ENCODE results near the gene PLCD3. TPM values are rescaled to one million over a fixed set of nuclear protein-coding genes. Genes with fewer than 3 reads are reported as not detected.

The PLCD3 gene
- total and polyA plus RNA-seq, 2 of the 13 experiments (the other 11 are each of a cell fraction or from before 2014, with no cell fraction given) = 11.3 to 39.1 TPM

DNA sequence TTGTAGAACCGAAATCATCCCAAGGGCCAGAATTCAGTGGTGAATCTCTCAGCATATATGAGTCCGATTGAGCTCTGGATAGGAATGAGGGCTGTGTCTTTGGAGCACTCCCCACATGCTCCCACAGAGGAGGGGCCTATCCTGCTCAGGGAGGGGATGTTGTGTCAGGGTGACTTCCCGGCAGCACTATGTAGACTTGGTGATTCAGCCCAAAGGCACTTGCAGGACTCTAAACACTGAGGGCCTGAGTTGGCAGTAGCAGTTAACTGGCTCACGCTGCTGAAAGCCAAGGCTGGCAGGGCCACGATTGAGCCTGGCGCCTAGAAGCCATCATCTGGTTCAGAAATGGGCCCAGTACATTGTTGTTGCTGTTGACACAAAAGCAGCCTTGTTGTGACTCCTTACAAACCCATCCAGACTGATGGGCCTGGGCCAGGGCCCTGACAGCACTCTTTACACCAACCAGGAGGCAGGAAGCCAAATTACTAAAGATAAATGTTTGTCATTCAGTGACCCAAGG lies 39.3 kb downstream of the PLCD3 start (continued):
- TF ChIP-seq FOSL2 (CRISPR knock-in tag; IDR thresholded peaks at IDR 0.05) = peak; percentile 98
- TF ChIP-seq CBX5 (CRISPR knock-in tag; IDR thresholded peaks at IDR 0.05; ENCODE audit: borderline replicate concordance) = peak; percentile 21; the same call in 1 of the 2 replicates
- peak; percentile 24; the same call in 1 of the 2 replicates for TF ChIP-seq GATAD2A (CRISPR knock-in tag; IDR thresholded peaks at IDR 0.05)
- TF ChIP-seq, protein P1, sequence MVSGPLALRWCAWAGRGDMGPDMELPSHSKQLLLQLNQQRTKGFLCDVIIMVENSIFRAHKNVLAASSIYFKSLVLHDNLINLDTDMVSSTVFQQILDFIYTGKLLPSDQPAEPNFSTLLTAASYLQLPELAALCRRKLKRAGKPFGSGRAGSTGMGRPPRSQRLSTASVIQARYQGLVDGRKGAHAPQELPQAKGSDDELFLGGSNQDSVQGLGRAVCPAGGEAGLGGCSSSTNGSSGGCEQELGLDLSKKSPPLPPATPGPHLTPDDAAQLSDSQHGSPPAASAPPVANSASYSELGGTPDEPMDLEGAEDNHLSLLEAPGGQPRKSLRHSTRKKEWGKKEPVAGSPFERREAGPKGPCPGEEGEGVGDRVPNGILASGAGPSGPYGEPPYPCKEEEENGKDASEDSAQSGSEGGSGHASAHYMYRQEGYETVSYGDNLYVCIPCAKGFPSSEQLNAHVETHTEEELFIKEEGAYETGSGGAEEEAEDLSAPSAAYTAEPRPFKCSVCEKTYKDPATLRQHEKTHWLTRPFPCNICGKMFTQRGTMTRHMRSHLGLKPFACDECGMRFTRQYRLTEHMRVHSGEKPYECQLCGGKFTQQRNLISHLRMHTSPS (CRISPR knock-in tag; IDR thresholded peaks at IDR 0.05; ENCODE audit: low read depth) = peak; percentile 80; the same call in 1 of the 2 replicates
- no peak for TF ChIP-seq MED1 (CRISPR knock-in tag; IDR thresholded peaks at IDR 0.05)
- TF ChIP-seq, protein P2, sequence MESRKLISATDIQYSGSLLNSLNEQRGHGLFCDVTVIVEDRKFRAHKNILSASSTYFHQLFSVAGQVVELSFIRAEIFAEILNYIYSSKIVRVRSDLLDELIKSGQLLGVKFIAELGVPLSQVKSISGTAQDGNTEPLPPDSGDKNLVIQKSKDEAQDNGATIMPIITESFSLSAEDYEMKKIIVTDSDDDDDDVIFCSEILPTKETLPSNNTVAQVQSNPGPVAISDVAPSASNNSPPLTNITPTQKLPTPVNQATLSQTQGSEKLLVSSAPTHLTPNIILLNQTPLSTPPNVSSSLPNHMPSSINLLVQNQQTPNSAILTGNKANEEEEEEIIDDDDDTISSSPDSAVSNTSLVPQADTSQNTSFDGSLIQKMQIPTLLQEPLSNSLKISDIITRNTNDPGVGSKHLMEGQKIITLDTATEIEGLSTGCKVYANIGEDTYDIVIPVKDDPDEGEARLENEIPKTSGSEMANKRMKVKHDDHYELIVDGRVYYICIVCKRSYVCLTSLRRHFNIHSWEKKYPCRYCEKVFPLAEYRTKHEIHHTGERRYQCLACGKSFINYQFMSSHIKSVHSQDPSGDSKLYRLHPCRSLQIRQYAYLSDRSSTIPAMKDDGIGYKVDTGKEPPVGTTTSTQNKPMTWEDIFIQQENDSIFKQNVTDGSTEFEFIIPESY (CRISPR knock-in tag; IDR thresholded peaks at IDR 0.05) = peak; percentile 95
- TF ChIP-seq YEATS4 (CRISPR knock-in tag; IDR thresholded peaks at IDR 0.05; ENCODE audit: borderline replicate concordance) = no peak
- no peak for TF ChIP-seq SP4 (CRISPR knock-in tag; IDR thresholded peaks at IDR 0.05)
- TF ChIP-seq KLF16 (CRISPR knock-in tag; IDR thresholded peaks at IDR 0.05) = no peak
- TF ChIP-seq, protein P3, sequence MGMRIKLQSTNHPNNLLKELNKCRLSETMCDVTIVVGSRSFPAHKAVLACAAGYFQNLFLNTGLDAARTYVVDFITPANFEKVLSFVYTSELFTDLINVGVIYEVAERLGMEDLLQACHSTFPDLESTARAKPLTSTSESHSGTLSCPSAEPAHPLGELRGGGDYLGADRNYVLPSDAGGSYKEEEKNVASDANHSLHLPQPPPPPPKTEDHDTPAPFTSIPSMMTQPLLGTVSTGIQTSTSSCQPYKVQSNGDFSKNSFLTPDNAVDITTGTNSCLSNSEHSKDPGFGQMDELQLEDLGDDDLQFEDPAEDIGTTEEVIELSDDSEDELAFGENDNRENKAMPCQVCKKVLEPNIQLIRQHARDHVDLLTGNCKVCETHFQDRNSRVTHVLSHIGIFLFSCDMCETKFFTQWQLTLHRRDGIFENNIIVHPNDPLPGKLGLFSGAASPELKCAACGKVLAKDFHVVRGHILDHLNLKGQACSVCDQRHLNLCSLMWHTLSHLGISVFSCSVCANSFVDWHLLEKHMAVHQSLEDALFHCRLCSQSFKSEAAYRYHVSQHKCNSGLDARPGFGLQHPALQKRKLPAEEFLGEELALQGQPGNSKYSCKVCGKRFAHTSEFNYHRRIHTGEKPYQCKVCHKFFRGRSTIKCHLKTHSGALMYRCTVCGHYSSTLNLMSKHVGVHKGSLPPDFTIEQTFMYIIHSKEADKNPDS (CRISPR knock-in tag; IDR thresholded peaks at IDR 0.05) = no peak
- TF ChIP-seq SP2 (CRISPR knock-in tag; IDR thresholded peaks at IDR 0.05) = no peak
- TF ChIP-seq, protein P4, sequence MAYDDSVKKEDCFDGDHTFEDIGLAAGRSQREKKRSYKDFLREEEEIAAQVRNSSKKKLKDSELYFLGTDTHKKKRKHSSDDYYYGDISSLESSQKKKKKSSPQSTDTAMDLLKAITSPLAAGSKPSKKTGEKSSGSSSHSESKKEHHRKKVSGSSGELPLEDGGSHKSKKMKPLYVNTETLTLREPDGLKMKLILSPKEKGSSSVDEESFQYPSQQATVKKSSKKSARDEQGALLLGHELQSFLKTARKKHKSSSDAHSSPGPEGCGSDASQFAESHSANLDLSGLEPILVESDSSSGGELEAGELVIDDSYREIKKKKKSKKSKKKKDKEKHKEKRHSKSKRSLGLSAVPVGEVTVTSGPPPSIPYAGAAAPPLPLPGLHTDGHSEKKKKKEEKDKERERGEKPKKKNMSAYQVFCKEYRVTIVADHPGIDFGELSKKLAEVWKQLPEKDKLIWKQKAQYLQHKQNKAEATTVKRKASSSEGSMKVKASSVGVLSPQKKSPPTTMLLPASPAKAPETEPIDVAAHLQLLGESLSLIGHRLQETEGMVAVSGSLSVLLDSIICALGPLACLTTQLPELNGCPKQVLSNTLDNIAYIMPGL (CRISPR knock-in tag; IDR thresholded peaks at IDR 0.05; ENCODE audit: borderline replicate concordance in 1 of 2, low read depth in 1 of 2) = peak in 1 of 2 experiments; percentile 34; a peak in 1 of 4 replicates
- no peak for TF ChIP-seq JDP2 (CRISPR knock-in tag; IDR thresholded peaks at IDR 0.05; ENCODE audit: borderline replicate concordance)
- 0 out of 2 replicates have a peak, but pooled peaks have one; percentile 34 for TF ChIP-seq IRF2 (CRISPR knock-in tag; IDR thresholded peaks at IDR 0.05)
- TF ChIP-seq, protein P5, sequence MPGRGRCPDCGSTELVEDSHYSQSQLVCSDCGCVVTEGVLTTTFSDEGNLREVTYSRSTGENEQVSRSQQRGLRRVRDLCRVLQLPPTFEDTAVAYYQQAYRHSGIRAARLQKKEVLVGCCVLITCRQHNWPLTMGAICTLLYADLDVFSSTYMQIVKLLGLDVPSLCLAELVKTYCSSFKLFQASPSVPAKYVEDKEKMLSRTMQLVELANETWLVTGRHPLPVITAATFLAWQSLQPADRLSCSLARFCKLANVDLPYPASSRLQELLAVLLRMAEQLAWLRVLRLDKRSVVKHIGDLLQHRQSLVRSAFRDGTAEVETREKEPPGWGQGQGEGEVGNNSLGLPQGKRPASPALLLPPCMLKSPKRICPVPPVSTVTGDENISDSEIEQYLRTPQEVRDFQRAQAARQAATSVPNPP (CRISPR knock-in tag; IDR thresholded peaks at IDR 0.05) = no peak
- TF ChIP-seq HOXA7 (CRISPR knock-in tag; IDR thresholded peaks at IDR 0.05) = no peak
- TF ChIP-seq ZNF788 (CRISPR knock-in tag; IDR thresholded peaks at IDR 0.05; ENCODE audit: borderline replicate concordance) = no peak
- no peak for TF ChIP-seq ZNF577 (CRISPR knock-in tag; IDR thresholded peaks at IDR 0.05; ENCODE audit: borderline replicate concordance, low read depth)
